Measurements from ENCODE around the gene SLC25A18. TPM values are rescaled to one million over a fixed set of nuclear protein-coding genes. Genes with fewer than 3 reads are reported as not detected.

The SLC25A18 gene
- total RNA-seq, 4 donors from 2014 or later: 0.26 to 3.1 (median 0.80) TPM

GRCh38 chr22:17603668-17604067 lies 40.4 kb downstream of the SLC25A18 start:
- Histone ChIP-seq H3K36me3 (peaks cover 45% of the 10 kb centered on the region), H3K4me3 (no peak overlapping the region), H3K27ac (no peak overlapping the region), H3K4me1 (no peaks in the 10 kb centered on the region), H3K27me3 (no peaks in the 10 kb centered on the region), H3K9me3 (no peaks in the 10 kb centered on the region)
- WGBS: 82% methylated on average over 4 of the region's 4 CpGs
- TF ChIP-seq POLR2AphosphoS5 (IDR thresholded peaks at IDR 0.05) (no peak), POLR2A (IDR thresholded peaks at IDR 0.05) (no peak), CTCF (IDR thresholded peaks at IDR 0.05) (no peak), EP300 (IDR thresholded peaks at IDR 0.05) (no peak)
- no peak for DNase-seq (ENCODE audit: low spot score in 2 of 2)

GRCh38 chr22:17606496-17606895 lies 43.2 kb downstream of the SLC25A18 start:
- H3K4me3 ChIP-seq: no peak overlapping the region
- TF ChIP-seq POLR2A (IDR thresholded peaks at IDR 0.05) (no peak), POLR2AphosphoS5 (IDR thresholded peaks at IDR 0.05) (no peak)
- no peaks in the 10 kb centered on the region for H3K27me3 ChIP-seq
- H3K9me3 ChIP-seq: no peaks in the 10 kb centered on the region
- peaks cover 36% of the 10 kb centered on the region for H3K36me3 ChIP-seq
- 51% methylated on average over 5 of the region's 5 CpGs for WGBS
- no peaks in the 10 kb centered on the region for H3K4me1 ChIP-seq
- H3K27ac ChIP-seq: no peak overlapping the region
- DNase-seq (ENCODE audit: low spot score in 2 of 2): no peak

- DNase-seq (ENCODE audit: low spot score in 2 of 2): no peak
- H3K9me3 ChIP-seq: no peaks in the 10 kb centered on the region
- H3K27ac ChIP-seq: no peak overlapping the region
- TF ChIP-seq POLR2A (IDR thresholded peaks at IDR 0.05) (no peak), EP300 (IDR thresholded peaks at IDR 0.05) (no peak), POLR2AphosphoS5 (IDR thresholded peaks at IDR 0.05) (no peak), CTCF (IDR thresholded peaks at IDR 0.05) (no peak)
- no peaks in the 10 kb centered on the region for H3K4me1 ChIP-seq
- no peaks in the 10 kb centered on the region for H3K27me3 ChIP-seq
- 84% methylated on average over 4 of the region's 4 CpGs for WGBS
- no peak overlapping the region for H3K4me3 ChIP-seq
- H3K36me3 ChIP-seq: peaks cover 46% of the 10 kb centered on the region
These were observed 44.7 kb downstream of the SLC25A18 start for GRCh38 chr22:17607891-17608521.

- no peaks in the 10 kb centered on the region for H3K9me3 ChIP-seq
- no peak overlapping the region for H3K4me3 ChIP-seq
- DNase-seq (ENCODE audit: low spot score in 2 of 2): no peak
- no peak overlapping the region for H3K27ac ChIP-seq
- TF ChIP-seq POLR2AphosphoS5 (IDR thresholded peaks at IDR 0.05) (no peak), POLR2A (IDR thresholded peaks at IDR 0.05) (no peak), CTCF (IDR thresholded peaks at IDR 0.05) (no peak), EP300 (IDR thresholded peaks at IDR 0.05) (no peak)
- 59% methylated on average over 3 of the region's 3 CpGs for WGBS
- no peaks in the 10 kb centered on the region for H3K27me3 ChIP-seq
- no peaks in the 10 kb centered on the region for H3K4me1 ChIP-seq
- H3K36me3 ChIP-seq: peaks cover 49% of the 10 kb centered on the region
These were observed 48.8 kb downstream of the SLC25A18 start for GRCh38 chr22:17612057-17612456.

- H3K9me3 ChIP-seq: no peaks in the 10 kb centered on the region
- H3K27ac ChIP-seq: no peak overlapping the region
- DNase-seq (ENCODE audit: low spot score in 2 of 2): no peak
- peaks cover 53% of the 10 kb centered on the region for H3K36me3 ChIP-seq
- WGBS: 94% methylated on average over 7 of the region's 7 CpGs
- H3K4me3 ChIP-seq: no peak overlapping the region
- H3K27me3 ChIP-seq: no peaks in the 10 kb centered on the region
- no peaks in the 10 kb centered on the region for H3K4me1 ChIP-seq
- TF ChIP-seq CTCF (IDR thresholded peaks at IDR 0.05) (no peak), POLR2A (IDR thresholded peaks at IDR 0.05) (no peak), POLR2AphosphoS5 (IDR thresholded peaks at IDR 0.05) (no peak), EP300 (IDR thresholded peaks at IDR 0.05) (no peak)
These were observed 50.0 kb downstream of the SLC25A18 start for GRCh38 chr22:17613280-17613679.
